ENCODE results near the gene HPD.

DNA sequence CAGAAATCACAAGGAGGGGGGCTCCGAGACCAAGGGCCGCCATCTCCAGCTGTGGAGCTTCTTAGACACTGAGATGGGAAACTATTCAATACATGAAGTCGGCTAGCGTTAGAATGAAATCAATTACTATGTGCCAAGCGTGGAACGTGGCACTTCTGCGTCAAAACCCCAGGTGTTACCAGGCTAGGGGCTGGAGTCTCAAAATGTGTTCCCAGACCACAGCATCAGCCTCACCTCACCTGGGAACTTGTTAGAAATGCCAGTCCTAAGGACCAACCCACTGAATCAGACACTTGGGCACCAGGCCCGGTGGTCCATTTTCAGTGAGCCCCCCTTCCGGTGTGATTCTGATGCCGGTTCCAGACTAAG is 59.9 kb downstream of the HPD start:
- no peak for TF ChIP-seq CTCF (conservative IDR thresholded peaks at IDR 0.05; ENCODE audit: low read length)
- no peak for TF ChIP-seq EZH2phosphoT487 (IDR thresholded peaks at IDR 0.05; ENCODE audit: borderline replicate concordance, low read depth, low read length)
